HG03039 (cell line): ENCODE measurements around the gene PNMT.
"Not testable (repeated sequence)": the region's sequence is repeated elsewhere in the genome, so short reads cannot be mapped to it uniquely, and the experiment has no call there.

ENCODE experiments used
- ATAC-seq: cut with Tn5 transposase; IDR thresholded peaks from one replicate; pipeline ENCODE4 v1.9.1; 2021; ENCODE audit warnings: mild to moderate bottlenecking, moderate library complexity; ENCODE audit not compliant: unreplicated experiment

Gene PNMT

DNA sequence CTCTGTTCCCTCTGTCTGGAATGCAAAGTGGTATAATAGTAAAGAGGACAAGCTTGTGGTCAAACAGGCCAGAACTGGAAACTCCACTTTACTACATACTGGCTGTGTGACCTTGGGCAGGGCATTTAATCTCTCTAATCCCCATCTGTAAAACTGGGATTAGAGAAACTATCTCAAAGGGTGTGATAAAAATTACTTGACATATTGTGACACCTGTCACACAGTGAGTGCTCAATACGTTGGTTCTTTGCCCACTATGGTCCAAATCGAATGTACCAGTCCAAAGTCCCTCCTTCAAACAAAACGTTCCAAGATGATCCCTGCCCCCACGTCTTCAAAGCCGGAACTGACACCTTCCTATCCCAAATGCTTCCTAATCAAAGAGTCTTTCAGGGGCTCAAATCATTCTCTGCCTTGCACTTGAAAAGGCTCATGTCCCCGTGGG lies 18.9 kb downstream of the PNMT start:
- ATAC-seq = no peak

DNA sequence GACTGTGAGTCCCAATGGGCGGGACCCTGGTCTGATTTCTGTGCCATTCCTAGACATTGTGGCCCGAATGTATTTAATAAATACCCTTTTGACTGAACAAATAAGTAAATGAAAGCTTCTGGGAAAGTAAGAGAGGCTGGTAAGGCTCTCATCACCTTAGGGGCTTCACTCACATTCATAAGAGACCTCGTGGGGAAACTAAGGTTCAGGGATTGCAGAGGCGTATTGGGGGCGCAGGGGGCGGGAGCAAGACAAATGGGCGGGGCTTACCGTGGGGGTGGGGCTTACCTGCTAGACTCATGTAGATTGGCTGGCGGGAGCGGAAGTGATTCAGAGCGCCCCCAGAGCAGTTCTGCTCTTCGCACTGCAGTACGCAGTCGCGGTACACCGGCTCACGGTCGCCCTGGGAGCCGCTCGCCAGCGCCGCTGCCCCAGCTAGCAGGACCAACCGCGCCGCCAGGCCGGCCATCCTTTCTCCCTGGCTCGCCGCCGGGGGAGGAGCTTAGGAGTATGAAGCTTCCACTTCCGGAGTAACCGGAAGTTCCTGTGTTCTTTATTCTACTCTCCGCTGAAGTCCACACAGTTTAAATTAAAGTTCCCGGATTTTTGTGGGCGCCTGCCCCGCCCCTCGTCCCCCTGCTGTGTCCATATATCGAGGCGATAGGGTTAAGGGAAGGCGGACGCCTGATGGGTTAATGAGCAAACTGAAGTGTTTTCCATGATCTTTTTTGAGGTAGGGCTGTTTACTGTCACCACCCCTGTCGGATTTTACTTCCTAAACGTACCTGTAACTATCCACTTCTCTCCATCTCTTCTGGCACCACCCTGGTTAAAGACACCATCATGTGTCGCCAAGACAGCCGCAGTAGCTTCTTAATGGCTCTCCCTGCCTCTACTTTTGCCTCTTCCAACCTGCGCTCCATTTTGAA lies 19.6 kb downstream of the PNMT start, which contains the start of gene PGAP3:
Gene PGAP3, minus strand, starts transcription at position 512 of the 929 bp plus-strand sequence. Its CDS starts 43 bp downstream, at position 469.
- ATAC-seq = peak; percentile 81

DNA sequence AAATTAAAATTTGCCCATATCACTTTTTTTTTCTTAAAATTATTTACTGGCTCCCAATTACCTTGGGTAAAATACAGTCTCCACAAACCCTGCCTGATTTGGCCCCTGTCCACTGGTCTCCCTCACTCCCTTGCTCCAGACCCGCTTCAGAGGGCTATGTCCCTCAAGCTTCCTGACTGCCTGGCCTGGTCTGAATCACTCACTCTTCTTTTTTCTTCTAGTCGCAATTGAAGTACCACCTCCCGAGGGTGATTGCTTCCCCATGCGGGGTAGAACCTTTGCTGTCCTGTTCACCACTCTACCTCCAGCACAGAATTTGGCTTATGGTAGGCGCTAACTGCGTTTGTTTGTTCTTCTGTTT lies 20.2 kb downstream of the PNMT start:
- ATAC-seq = no peak

- no peak for ATAC-seq
Measured at GRCh38 chr17:39688945-39689344, 20.7 kb downstream of the PNMT start.

DNA sequence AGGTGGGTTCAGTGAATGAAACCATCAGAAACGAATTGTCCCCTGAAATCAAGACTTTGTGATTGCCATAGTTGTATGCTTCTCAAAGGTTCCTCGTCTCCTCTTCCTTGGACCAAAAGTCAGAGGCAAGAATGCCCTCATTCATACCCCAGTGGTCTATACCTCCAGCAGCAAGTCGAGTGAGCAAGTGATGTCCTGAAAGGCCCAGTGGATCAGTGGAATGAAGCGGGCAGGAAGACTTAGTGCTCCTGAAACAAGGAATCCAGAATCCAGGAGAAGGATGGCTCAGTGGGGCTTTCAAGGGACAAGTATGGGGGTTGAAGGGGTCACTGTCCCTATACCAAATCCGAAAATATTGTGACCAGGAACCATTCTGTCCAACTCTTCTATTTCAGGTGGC lies 26.3 kb downstream of the PNMT start:
- no peak for ATAC-seq

- ATAC-seq = no peak
Measured at GRCh38 chr17:39695089-39695474, 26.8 kb downstream of the PNMT start.

- ATAC-seq = no peak
Measured at GRCh38 chr17:39696731-39697130, 28.5 kb downstream of the PNMT start.

- ATAC-seq = no peak
Measured at GRCh38 chr17:39697961-39698360, 29.7 kb downstream of the PNMT start.

- ATAC-seq = not testable (repeated sequence)
Measured at GRCh38 chr17:39699157-39699817, 31.0 kb downstream of the PNMT start.

- ATAC-seq = no peak
Measured at GRCh38 chr17:39699818-39700147, 31.5 kb downstream of the PNMT start, which contains the start of gene ERBB2. ERBB2 (plus strand) TSS chr17:39700064; CDS start chr17:39700239, 175 bp downstream.

GRCh38 chr17:39700148-39700987 lies 32.1 kb downstream of the PNMT start:
- ATAC-seq = no peak

DNA sequence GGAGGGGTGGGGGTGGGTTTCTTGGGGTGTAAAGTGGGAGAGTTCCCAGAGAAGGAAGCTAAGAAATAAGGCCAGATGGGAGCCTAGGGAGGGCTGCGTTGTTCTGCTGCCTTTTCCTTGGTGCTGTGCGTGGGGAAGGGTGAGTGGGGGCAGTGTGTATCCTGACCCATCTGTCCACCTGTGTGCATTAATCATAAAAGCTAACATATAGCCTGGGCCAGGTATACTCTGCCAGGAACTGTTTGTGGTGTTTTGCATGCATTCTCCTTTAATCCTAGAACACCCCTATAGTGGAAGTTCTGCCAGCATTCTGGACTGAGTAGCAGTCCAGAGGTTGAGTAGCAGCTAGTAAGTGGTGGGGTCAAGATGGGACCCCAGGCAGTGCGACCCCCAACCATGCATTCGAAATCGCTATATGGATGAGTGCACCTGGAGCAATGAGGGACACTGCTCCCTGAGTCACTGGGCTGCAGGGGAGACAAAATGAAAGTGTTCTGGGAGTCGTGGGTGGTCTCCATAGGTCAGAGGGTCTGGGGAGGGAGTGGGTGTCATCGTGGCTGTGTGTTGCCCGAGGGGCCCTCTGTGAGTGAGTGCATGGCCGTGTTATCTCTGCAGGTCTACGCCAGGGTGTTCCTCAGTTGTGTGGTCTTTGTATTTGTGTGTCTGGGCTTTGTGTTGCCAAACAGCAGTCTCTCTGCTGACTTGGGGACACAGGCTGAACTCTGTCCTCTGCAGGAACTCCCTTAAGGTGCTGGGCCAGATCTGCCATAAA lies 32.9 kb downstream of the PNMT start:
- no peak for ATAC-seq

GRCh38 chr17:39701784-39702422 lies 33.6 kb downstream of the PNMT start:
- ATAC-seq = no peak

- ATAC-seq = no peak
Measured at GRCh38 chr17:39702901-39703893, 34.9 kb downstream of the PNMT start.

DNA sequence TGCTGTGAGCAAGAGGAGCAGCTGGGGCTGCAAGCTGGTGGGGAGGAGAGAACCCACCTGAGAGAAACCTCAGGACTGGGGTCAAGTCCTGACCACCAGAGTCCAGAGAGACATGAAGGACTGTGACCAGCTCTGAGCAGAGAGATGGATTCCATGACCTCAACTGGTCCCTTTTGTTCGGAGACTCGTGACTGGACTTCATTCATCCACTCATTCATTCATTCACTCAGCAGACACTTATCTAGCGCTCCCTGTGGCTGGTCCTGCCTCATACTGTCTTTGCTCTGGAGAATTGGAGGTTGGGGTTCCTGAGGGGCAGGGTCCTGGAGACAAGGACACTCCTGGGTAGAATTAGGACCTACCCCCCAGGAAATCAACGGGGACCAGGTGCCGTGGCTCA lies 35.7 kb downstream of the PNMT start:
- no peak for ATAC-seq

- no peak for ATAC-seq
Measured at GRCh38 chr17:39704821-39705551, 36.7 kb downstream of the PNMT start.

DNA sequence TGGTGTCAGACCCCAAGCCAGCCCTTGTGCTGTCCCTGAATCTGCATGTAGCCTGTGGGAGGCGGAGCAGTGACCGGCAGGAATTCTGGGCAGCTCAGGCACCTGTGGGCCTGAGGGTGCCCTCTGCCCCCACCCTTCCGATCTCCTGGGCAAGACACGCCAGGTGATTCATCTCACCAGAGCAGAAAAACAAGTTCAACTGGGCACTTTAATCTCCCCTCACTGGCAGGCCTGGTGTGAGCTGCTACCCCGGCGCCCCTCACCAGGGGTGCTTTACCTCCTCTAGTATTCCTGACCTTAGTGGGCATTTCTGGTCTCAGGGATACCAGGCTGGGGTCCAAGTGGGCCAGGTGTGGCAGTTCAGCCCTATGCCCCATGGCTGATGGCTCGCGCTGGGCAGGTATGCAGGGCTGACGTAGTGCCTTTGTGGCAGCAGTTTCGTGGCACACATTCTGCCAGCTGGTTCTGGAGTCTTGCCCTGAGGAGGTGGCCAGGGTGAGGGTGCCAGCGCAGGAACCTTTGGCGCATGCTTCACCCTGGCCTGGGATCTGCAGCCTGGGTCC lies 37.6 kb downstream of the PNMT start:
- ATAC-seq = no peak

GRCh38 chr17:39706383-39706782 lies 38.1 kb downstream of the PNMT start:
- no peak for ATAC-seq
